ENCODE results near the gene SCAMP4.

DNA sequence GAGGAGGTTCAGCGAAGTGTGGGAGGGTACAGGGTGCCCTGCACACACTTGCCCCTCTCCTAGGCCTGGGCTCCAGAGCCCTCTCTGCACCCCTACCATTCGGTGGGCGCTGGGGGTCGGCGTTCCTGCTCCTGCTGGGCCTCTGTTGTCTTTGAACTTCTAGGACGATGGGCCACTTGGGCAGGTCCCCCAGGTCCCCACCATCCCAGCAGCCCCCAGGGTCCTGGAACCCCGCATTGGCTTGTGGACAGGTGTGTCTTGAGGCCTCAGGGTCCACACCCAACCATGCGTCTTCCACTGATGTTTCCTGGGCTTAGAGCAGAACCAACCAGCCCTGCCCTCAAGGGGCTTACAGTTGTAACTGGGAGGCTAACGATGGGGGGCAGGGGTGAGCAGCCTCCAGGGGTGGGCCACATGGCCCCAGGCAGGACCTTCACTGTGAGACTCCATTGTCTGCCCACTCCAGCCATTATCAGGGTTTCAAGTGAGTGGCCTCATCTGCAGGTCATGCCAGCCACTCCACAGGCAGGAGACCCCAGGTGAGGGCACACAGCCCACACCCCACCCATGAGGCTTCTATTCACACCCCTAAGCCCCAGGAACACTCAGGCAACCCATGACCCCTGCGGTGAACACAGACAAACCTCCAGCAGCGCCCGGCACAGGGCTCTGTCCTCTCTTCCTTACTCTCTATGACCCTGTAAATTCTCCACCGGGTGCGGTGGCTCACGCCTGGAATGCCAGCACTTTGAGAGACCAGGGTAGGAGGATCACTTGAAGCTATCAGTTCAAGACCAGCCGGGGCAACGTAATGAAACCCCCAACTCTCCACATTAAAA lies 39.8 kb upstream of the SCAMP4 start:
- TF ChIP-seq, protein P1, sequence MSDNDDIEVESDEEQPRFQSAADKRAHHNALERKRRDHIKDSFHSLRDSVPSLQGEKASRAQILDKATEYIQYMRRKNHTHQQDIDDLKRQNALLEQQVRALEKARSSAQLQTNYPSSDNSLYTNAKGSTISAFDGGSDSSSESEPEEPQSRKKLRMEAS (IDR thresholded peaks at IDR 0.05) = no peak
- TF ChIP-seq POLR2A (IDR thresholded peaks at IDR 0.05; ENCODE audit: borderline replicate concordance, extremely low read depth, insufficient read depth, insufficient read length) (no peak), YY1 (IDR thresholded peaks at IDR 0.05; ENCODE audit: extremely low read depth, insufficient replicate concordance, low read depth, low read length) (no peak), EZH2 (IDR thresholded peaks at IDR 0.05) (no peak), RAD21 (IDR thresholded peaks at IDR 0.05; ENCODE audit: low read depth) (no peak), JUND (IDR thresholded peaks at IDR 0.05) (no peak), CEBPB (IDR thresholded peaks at IDR 0.05; ENCODE audit: low read depth) (no peak), POLR2AphosphoS5 (IDR thresholded peaks at IDR 0.05; ENCODE audit: low read depth, low read length) (no peak), TCF7L2 (IDR thresholded peaks at IDR 0.05; ENCODE audit: borderline replicate concordance, extremely low read depth, insufficient read depth, insufficient read length) (no peak), FOSL1 (IDR thresholded peaks at IDR 0.05; ENCODE audit: low read depth) (no peak)
- TF ChIP-seq, protein P2, sequence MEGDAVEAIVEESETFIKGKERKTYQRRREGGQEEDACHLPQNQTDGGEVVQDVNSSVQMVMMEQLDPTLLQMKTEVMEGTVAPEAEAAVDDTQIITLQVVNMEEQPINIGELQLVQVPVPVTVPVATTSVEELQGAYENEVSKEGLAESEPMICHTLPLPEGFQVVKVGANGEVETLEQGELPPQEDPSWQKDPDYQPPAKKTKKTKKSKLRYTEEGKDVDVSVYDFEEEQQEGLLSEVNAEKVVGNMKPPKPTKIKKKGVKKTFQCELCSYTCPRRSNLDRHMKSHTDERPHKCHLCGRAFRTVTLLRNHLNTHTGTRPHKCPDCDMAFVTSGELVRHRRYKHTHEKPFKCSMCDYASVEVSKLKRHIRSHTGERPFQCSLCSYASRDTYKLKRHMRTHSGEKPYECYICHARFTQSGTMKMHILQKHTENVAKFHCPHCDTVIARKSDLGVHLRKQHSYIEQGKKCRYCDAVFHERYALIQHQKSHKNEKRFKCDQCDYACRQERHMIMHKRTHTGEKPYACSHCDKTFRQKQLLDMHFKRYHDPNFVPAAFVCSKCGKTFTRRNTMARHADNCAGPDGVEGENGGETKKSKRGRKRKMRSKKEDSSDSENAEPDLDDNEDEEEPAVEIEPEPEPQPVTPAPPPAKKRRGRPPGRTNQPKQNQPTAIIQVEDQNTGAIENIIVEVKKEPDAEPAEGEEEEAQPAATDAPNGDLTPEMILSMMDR (IDR thresholded peaks at IDR 0.05 in 2 of 3, conservative IDR thresholded peaks at IDR 0.05 in 1 of 3; ENCODE audit: borderline replicate concordance in 1 of 3, insufficient read depth in 1 of 3, low read depth in 2 of 3, low read length in 2 of 3) = no peak
- TF ChIP-seq, protein P3, sequence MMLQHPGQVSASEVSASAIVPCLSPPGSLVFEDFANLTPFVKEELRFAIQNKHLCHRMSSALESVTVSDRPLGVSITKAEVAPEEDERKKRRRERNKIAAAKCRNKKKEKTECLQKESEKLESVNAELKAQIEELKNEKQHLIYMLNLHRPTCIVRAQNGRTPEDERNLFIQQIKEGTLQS (IDR thresholded peaks at IDR 0.05) = no peak
- TF ChIP-seq, protein P4, sequence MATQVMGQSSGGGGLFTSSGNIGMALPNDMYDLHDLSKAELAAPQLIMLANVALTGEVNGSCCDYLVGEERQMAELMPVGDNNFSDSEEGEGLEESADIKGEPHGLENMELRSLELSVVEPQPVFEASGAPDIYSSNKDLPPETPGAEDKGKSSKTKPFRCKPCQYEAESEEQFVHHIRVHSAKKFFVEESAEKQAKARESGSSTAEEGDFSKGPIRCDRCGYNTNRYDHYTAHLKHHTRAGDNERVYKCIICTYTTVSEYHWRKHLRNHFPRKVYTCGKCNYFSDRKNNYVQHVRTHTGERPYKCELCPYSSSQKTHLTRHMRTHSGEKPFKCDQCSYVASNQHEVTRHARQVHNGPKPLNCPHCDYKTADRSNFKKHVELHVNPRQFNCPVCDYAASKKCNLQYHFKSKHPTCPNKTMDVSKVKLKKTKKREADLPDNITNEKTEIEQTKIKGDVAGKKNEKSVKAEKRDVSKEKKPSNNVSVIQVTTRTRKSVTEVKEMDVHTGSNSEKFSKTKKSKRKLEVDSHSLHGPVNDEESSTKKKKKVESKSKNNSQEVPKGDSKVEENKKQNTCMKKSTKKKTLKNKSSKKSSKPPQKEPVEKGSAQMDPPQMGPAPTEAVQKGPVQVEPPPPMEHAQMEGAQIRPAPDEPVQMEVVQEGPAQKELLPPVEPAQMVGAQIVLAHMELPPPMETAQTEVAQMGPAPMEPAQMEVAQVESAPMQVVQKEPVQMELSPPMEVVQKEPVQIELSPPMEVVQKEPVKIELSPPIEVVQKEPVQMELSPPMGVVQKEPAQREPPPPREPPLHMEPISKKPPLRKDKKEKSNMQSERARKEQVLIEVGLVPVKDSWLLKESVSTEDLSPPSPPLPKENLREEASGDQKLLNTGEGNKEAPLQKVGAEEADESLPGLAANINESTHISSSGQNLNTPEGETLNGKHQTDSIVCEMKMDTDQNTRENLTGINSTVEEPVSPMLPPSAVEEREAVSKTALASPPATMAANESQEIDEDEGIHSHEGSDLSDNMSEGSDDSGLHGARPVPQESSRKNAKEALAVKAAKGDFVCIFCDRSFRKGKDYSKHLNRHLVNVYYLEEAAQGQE (IDR thresholded peaks at IDR 0.05; ENCODE audit: low read depth) = no peak

Measured in HCT116 (cell line).